ENCODE data around the gene LYPD3.

Gene LYPD3

GRCh38 chr19:43429395-43429794 is 36.0 kb downstream of the LYPD3 start:
- no peak for FAIRE-seq

DNA sequence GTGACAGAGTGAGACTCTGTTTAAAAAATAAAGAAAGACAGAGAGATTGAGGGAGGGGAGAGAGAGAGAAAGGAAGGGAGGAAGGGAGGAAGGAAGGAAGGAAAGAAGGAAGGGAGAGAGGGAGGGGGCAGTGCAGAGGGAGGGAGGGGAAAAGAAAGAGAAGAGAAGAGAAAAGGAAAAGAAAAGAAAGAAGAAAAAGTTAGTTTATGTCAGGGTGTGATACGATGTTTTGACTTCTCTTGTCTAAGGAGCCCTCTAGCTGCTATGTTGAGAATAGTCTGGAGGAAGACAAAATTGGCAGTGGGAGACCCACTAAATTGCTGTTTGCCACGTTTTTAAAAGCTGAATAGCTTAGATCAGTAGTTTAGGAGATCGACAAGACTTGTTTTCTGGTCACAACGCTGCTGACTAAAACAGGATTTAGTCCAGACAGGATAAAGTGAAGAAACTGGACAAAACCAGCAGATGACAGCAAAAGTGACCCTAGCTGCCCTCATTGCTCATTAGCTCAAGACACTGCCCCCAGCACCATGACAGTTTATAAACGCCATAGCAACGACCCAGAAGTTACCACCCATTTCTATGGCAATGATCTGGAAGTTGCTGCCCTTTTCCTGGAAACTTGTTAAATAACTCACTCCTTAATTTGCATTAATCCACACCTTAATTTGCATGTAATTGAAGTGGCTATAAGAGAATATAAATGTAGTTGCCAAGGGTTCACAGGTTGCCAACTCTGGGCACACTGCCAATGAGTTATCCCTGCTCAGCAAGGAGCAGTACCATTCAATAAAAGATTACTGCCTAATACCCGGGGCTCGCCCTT is 39.6 kb downstream of the LYPD3 start:
- peak; percentile 39 for FAIRE-seq

- no peak for FAIRE-seq
These were observed 41.6 kb downstream of the LYPD3 start for GRCh38 chr19:43423779-43424178.

GRCh38 chr19:43422689-43423066 is 42.7 kb downstream of the LYPD3 start:
- no peak for FAIRE-seq

- FAIRE-seq: no peak
These were observed 43.3 kb downstream of the LYPD3 start for GRCh38 chr19:43422000-43422688.

DNA sequence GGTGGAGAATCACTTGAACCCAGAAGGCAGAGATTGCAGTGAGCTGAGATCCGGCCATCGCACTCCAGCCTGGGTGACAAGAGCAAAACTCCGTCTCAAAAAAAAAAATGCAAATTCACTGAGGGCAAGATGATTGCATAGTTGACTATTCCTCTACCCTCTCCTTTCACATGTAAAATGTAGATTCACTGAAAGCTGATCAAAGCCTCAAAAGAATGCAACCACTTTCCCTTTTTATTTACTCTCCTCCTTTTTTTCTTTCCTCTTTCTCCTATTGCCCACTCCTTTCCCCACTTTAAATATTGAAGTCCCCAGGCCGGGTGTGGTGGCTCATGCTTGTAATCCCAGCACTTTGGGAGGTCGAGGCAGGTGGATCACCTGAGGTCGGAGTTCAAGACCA is 44.5 kb downstream of the LYPD3 start:
- FAIRE-seq: no peak

- FAIRE-seq: no peak
These were observed 48.3 kb downstream of the LYPD3 start for GRCh38 chr19:43416951-43417623.

DNA sequence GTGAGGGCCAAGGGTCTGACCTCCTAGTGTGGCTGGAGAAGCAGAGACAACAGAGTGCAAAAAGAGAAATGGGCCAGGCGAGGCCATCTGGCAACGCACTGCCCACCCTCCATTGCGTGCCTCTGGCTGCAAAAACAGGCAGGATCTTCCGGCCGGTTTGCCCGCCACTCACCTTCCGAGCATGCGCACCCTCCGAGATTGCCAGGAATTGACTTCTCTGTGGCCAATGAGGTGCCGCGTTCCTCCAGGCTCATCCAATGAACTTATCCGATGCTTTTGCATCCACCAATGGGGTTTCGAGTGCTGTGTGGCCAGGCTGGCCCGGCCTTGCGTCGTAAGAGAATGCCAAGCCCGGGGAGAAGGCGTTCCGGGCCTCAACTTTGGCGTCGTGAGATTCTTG is 50.9 kb downstream of the LYPD3 start, which contains the start of gene TEX101:
Gene TEX101 (plus strand): TSS at position 337 of the 400 bp plus-strand sequence. CDS start 1,030 bp downstream, outside the sequence.
- FAIRE-seq: no peak

DNA sequence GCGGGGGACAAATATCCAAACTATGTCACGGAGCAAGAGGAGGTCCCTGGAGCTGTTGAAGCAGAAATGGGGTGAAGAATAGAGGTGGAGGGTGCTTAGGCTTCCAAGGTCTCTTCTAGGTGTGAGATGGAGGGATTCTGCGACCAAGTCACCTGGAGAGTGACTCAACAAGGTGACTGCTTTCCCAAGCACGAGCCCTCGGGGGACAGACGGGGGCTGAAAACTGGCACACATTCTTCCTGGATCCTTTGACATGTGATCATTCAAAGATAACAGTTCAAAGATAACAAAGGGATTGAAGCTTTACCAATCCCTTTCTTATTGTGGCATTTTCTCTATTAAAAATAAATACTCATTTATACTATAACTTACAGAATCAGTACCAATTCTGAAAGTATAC is 53.0 kb downstream of the LYPD3 start:
- no peak for FAIRE-seq
